OCI-LY1 (cell line): ENCODE data around the gene LRRK2.

ENCODE experiments used
- H2AFZ ChIP-seq: fragments of 200-600 bp; sonication (generic), shearing (Covaris generic); 2 replicates; pipeline ENCODE4 v1.6.0; 2014; ENCODE audit warnings: antibody characterized with exemption, mild to moderate bottlenecking, low read length
- H3F3A ChIP-seq: fragments of 200-600 bp; sonication (generic), shearing (Covaris generic); 2 replicates; pipeline ENCODE4 v1.6.0; 2014; ENCODE audit warnings: mild to moderate bottlenecking, antibody characterized with exemption, low read length, moderate library complexity; ENCODE audit not compliant: insufficient read depth
- H3K27ac ChIP-seq: fragments of 200-600 bp; sonication (generic); 2 replicates; pipeline ENCODE4 v1.5.1; 2014; ENCODE audit warnings: low read length, mixed run types, mild to moderate bottlenecking, low read depth; ENCODE audit not compliant: poor library complexity, severe bottlenecking
- H3K27me3 ChIP-seq: fragments of 200-600 bp; sonication (generic); 2 replicates; pipeline ENCODE4 v1.6.0; 2014; ENCODE audit warnings: antibody characterized with exemption, mild to moderate bottlenecking, low read length, moderate library complexity; ENCODE audit not compliant: insufficient read depth
- H3K36me3 ChIP-seq: fragments of 200-600 bp; sonication (generic); 2 replicates; pipeline ENCODE4 v1.6.1; 2014; ENCODE audit warnings: mild to moderate bottlenecking, antibody characterized with exemption, low read length, moderate library complexity, mixed read lengths; ENCODE audit not compliant: insufficient read depth
- H3K4me1 ChIP-seq: fragments of 200-600 bp; sonication (generic); 2 replicates; pipeline ENCODE4 v1.5.1; 2014; ENCODE audit warnings: mild to moderate bottlenecking, low read length, moderate library complexity; ENCODE audit not compliant: insufficient read depth, severe bottlenecking
- H3K4me2 ChIP-seq: fragments of 200-600 bp; sonication (generic), shearing (Covaris generic); 2 replicates; pipeline ENCODE4 v1.6.1; 2014; ENCODE audit warnings: low read length
- H3K4me3 ChIP-seq: fragments of 200-600 bp; sonication (generic); 2 replicates; pipeline ENCODE4 v1.5.1; 2014; ENCODE audit warnings: low read length, low read depth, mild to moderate bottlenecking, mixed read lengths; ENCODE audit not compliant: poor library complexity, severe bottlenecking
- H3K79me2 ChIP-seq: fragments of 200-600 bp; shearing (Covaris generic); 2 replicates; pipeline ENCODE4 v1.6.1; 2016; ENCODE audit warnings: mixed run types, low read length, mixed read lengths; ENCODE audit not compliant: insufficient read depth
- H3K9ac ChIP-seq: fragments of 200-600 bp; sonication (generic), shearing (Covaris generic); 2 replicates; pipeline ENCODE4 v1.6.1; 2014; ENCODE audit warnings: mild to moderate bottlenecking, low read length, mixed read lengths
- H3K9me2 ChIP-seq: fragments of 200-600 bp; sonication (generic), shearing (Covaris generic); 2 replicates; pipeline ENCODE4 v1.6.1; 2014; ENCODE audit warnings: low read depth, mild to moderate bottlenecking, low read length, mixed read lengths
- H3K9me3 ChIP-seq: fragments of 200-600 bp; shearing (Covaris generic); 2 replicates; pipeline ENCODE4 v1.6.1; 2014; ENCODE audit warnings: low read length, mixed read lengths
- H4K20me1 ChIP-seq: fragments of 200-600 bp; sonication (generic), shearing (Covaris generic); 2 replicates; pipeline ENCODE4 v1.6.0; 2016; ENCODE audit warnings: mild to moderate bottlenecking, low read length; ENCODE audit not compliant: insufficient read depth
- CTCF ChIP-seq: fragments of 200-600 bp; sonication (generic), shearing (Covaris generic); IDR thresholded peaks from 2 replicates; pipeline ENCODE4 v1.5.1; 2017; ENCODE audit warnings: mild to moderate bottlenecking, antibody characterized with exemption, low read length, moderate library complexity, mixed read lengths
- EZH2 ChIP-seq: fragments of 200-600 bp; sonication (generic), shearing (Covaris generic); IDR thresholded peaks from 2 replicates; pipeline ENCODE4 v1.8.0; 2017; ENCODE audit warnings: borderline replicate concordance, mixed run types, mild to moderate bottlenecking, antibody characterized with exemption, low read length, moderate library complexity, mixed read lengths

The LRRK2 gene

GRCh38 chr12:40292788-40293429, 68.1 kb downstream of the LRRK2 start:
- no peak overlapping the region for H3K9ac ChIP-seq
- no peaks in the 10 kb centered on the region for H4K20me1 ChIP-seq
- no peaks in the 10 kb centered on the region for H3K4me1 ChIP-seq

GRCh38 chr12:40298341-40298740, 73.5 kb downstream of the LRRK2 start:
- H3K9me3 ChIP-seq = no peaks in the 10 kb centered on the region
- no peaks in the 10 kb centered on the region for H3F3A ChIP-seq
- H3K9ac ChIP-seq = no peak overlapping the region
- no peak overlapping the region for H2AFZ ChIP-seq
- H3K27me3 ChIP-seq = no peaks in the 10 kb centered on the region
- no peaks in the 10 kb centered on the region for H3K36me3 ChIP-seq
- H3K4me2 ChIP-seq = no peak overlapping the region
- no peak overlapping the region for H3K4me3 ChIP-seq
- TF ChIP-seq CTCF (no peak), EZH2 (no peak)
- H3K79me2 ChIP-seq = no peaks in the 10 kb centered on the region
- H3K27ac ChIP-seq = no peak overlapping the region
- no peaks in the 10 kb centered on the region for H3K4me1 ChIP-seq
- no peaks in the 10 kb centered on the region for H4K20me1 ChIP-seq
- H3K9me2 ChIP-seq = no peaks in the 10 kb centered on the region

More at GRCh38 chr12:40292788-40293429, 68.1 kb downstream of the LRRK2 start:
- Histone ChIP-seq H3K9me3 (no peaks in the 10 kb centered on the region), H3K4me3 (no peak overlapping the region), H3K27me3 (no peaks in the 10 kb centered on the region), H3K79me2 (no peaks in the 10 kb centered on the region), H3K9me2 (no peaks in the 10 kb centered on the region), H2AFZ (no peak overlapping the region), H3K4me2 (no peak overlapping the region), H3K27ac (no peak overlapping the region), H3F3A (no peaks in the 10 kb centered on the region), H3K36me3 (no peaks in the 10 kb centered on the region; the same call in 1 of the 2 replicates)
- no peak for TF ChIP-seq EZH2
- no peak for TF ChIP-seq CTCF

GRCh38 chr12:40300490-40300889, 75.7 kb downstream of the LRRK2 start:
- H2AFZ ChIP-seq = no peak overlapping the region
- no peaks in the 10 kb centered on the region for H3K9me2 ChIP-seq
- H3K4me3 ChIP-seq = no peak overlapping the region
- no peaks in the 10 kb centered on the region for H3K9me3 ChIP-seq
- TF ChIP-seq EZH2 = no peak
- no peak for TF ChIP-seq CTCF
- no peaks in the 10 kb centered on the region for H4K20me1 ChIP-seq
- H3F3A ChIP-seq = 0 out of 2 replicates have a peak, but pooled peaks cover 3% of the 10 kb centered on the region
- H3K36me3 ChIP-seq = no peaks in the 10 kb centered on the region
- no peaks in the 10 kb centered on the region for H3K27me3 ChIP-seq
- H3K9ac ChIP-seq = no peak overlapping the region
- H3K79me2 ChIP-seq = no peaks in the 10 kb centered on the region
- no peak overlapping the region for H3K4me2 ChIP-seq
- H3K4me1 ChIP-seq = no peaks in the 10 kb centered on the region
- no peak overlapping the region for H3K27ac ChIP-seq
